Tongue (tissue), 2 donors: ENCODE results near the gene TMEM63B. TPM values are rescaled to one million over a fixed set of nuclear protein-coding genes. Genes with fewer than 3 reads are reported as not detected.
"Not testable (repeated sequence)": the region's sequence is repeated elsewhere in the genome, so short reads cannot be mapped to it uniquely, and the experiment has no call there.

Experiments used
- DNase-seq: peaks from one replicate; pipeline ENCODE4 v3.0.0-alpha.2; 2015
- total RNA-seq: library from RNA; depleted of rRNA; stranded (reverse); fragments of >200 nt; gene quantifications from one replicate; pipeline ENCODE4 v1.2.3, GENCODE V29; 2014

TMEM63B gene
- total RNA-seq, 1 donor from 2014 or later, result 18.1 TPM

- no peak for DNase-seq
These were observed 66.1 kb downstream of the TMEM63B start for GRCh38 chr6:44193307-44193910.

GRCh38 chr6:44194326-44194725 is 67.0 kb downstream of the TMEM63B start:
- no peak for DNase-seq

GRCh38 chr6:44196351-44196750 is 69.0 kb downstream of the TMEM63B start:
- DNase-seq, result not testable (repeated sequence)

GRCh38 chr6:44198684-44199083 is 71.3 kb downstream of the TMEM63B start:
- DNase-seq, result no peak

GRCh38 chr6:44199883-44200282 is 72.5 kb downstream of the TMEM63B start:
- no peak for DNase-seq

- no peak for DNase-seq
These were observed 73.8 kb downstream of the TMEM63B start for GRCh38 chr6:44201200-44201599.

- no peak for DNase-seq
These were observed 74.4 kb downstream of the TMEM63B start for GRCh38 chr6:44201638-44202303.

- no peak for DNase-seq
These were observed 75.1 kb downstream of the TMEM63B start for GRCh38 chr6:44202332-44202971.

- DNase-seq, result no peak
These were observed 75.8 kb downstream of the TMEM63B start for GRCh38 chr6:44202972-44203750.

GRCh38 chr6:44203955-44204354 is 76.6 kb downstream of the TMEM63B start:
- no peak for DNase-seq

Other genes with a start within 250 kb of the TMEM63B start
- gene MRPL14, start 102 bp upstream of the TMEM63B start, total RNA-seq, result 32.3 TPM
- gene CAPN11, start 31.3 kb downstream of the TMEM63B start, total RNA-seq, result 0.72 TPM
- 9.1 TPM for gene MYMX, start 89.4 kb downstream of the TMEM63B start, total RNA-seq
- gene SLC29A1, start 96.0 kb downstream of the TMEM63B start, total RNA-seq, result 49.5 TPM
- gene HSP90AB1, start 119.5 kb downstream of the TMEM63B start, total RNA-seq, result 631 TPM
- gene SLC35B2, start 130.0 kb downstream of the TMEM63B start, total RNA-seq, result 37.3 TPM
- gene NFKBIE, start 138.0 kb downstream of the TMEM63B start, total RNA-seq, result 8.1 TPM
- gene TMEM151B, start 142.9 kb downstream of the TMEM63B start, total RNA-seq, result under 0.01 TPM
- gene AARS2, start 185.8 kb downstream of the TMEM63B start, total RNA-seq, result 19.6 TPM
- gene SPATS1, start 215.1 kb downstream of the TMEM63B start, total RNA-seq, result not detected